Tongue (tissue), 2 donors: ENCODE results near the gene COL3A1. TPM values are rescaled to one million over a fixed set of nuclear protein-coding genes. Genes with fewer than 3 reads are reported as not detected.

Experiments used
- DNase-seq: peaks from one replicate; pipeline ENCODE4 v3.0.0-alpha.2; 2015
- total RNA-seq: library from RNA; depleted of rRNA; stranded (reverse); fragments of >200 nt; gene quantifications from one replicate; pipeline ENCODE4 v1.2.3, GENCODE V29; 2014

COL3A1 gene
- total RNA-seq, 1 donor from 2014 or later, result 6,407 TPM

GRCh38 chr2:188976545-188977268, 2.5 kb downstream of the COL3A1 start:
- DNase-seq, result peak; percentile 85

- peak; percentile 41 for DNase-seq
Observed at GRCh38 chr2:188977317-188977716, 3.1 kb downstream of the COL3A1 start.

GRCh38 chr2:188978291-188979081, 4.3 kb downstream of the COL3A1 start:
- DNase-seq, result peak; percentile 90

GRCh38 chr2:188979187-188980114, 5.3 kb downstream of the COL3A1 start:
- peak; percentile 62 for DNase-seq

GRCh38 chr2:188983427-188984064, 9.4 kb downstream of the COL3A1 start:
- peak; percentile 41 for DNase-seq

- DNase-seq, result peak; percentile 85
Observed at GRCh38 chr2:188984065-188984491, 9.9 kb downstream of the COL3A1 start.

- peak; percentile 62 for DNase-seq
Observed at GRCh38 chr2:188984680-188985079, 10.5 kb downstream of the COL3A1 start.

- DNase-seq, result no peak
Observed at GRCh38 chr2:188986839-188987238, 12.7 kb downstream of the COL3A1 start.

GRCh38 chr2:188993247-188993646, 19.1 kb downstream of the COL3A1 start:
- no peak for DNase-seq

GRCh38 chr2:188997263-188997662, 23.1 kb downstream of the COL3A1 start:
- no peak for DNase-seq

- DNase-seq, result no peak
Observed at GRCh38 chr2:189000221-189000620, 26.0 kb downstream of the COL3A1 start.

GRCh38 chr2:189002079-189002478, 27.9 kb downstream of the COL3A1 start:
- DNase-seq, result no peak

GRCh38 chr2:189008555-189009262, 34.5 kb downstream of the COL3A1 start:
- DNase-seq, result no peak

GRCh38 chr2:189010536-189010935, 36.4 kb downstream of the COL3A1 start:
- DNase-seq, result no peak

GRCh38 chr2:189012351-189012750, 38.2 kb downstream of the COL3A1 start:
- no peak for DNase-seq

- DNase-seq, result no peak
Observed at GRCh38 chr2:189013031-189013430, 38.9 kb downstream of the COL3A1 start.

- peak; percentile 31 for DNase-seq
Observed at GRCh38 chr2:189013671-189014448, 39.7 kb downstream of the COL3A1 start.

- DNase-seq, result peak; percentile 59
Observed at GRCh38 chr2:189014449-189015138, 40.4 kb downstream of the COL3A1 start.

GRCh38 chr2:189015359-189015758, 41.2 kb downstream of the COL3A1 start:
- DNase-seq, result peak; percentile 37
